Measurements from ENCODE around the gene MYO3B. TPM values are rescaled to one million over a fixed set of nuclear protein-coding genes. Genes with fewer than 3 reads are reported as not detected.

MYO3B gene
- total RNA-seq, 1 experiment from 2014 or later = 0.09 TPM

DNA sequence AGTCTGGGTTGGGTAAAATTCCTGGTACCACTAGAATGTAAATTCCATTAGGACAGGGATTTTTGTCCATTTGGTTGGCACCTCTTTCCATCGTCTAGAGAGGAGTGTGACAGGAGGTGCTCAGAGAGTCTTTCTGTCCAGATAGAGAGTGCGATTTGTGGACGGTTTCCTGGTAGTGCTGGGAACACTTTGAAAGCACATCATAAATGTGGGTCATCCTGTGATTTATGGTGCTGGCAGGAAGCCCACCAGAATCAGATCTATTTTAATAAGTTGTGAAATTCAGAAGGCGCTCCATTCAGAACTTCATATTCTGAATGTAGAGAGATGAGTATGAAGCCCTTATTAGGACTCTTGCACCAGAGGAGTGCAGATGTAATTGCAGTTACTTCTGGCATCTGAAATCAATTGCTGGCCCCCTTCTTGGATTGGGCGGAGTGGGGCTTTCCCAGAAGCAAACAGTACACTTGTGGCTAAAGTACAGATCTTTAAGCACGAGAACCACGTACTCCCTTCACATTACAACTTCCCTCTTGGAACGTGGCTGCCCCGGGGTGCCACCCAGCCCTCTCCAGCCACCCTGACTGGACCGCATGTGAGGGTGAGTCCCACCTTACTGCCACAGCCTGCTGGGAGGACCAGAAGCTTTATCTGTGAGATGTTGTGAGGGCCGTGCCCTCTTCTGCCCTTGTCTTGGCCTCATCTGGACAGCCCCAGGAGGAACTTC lies 243.2 kb downstream of the MYO3B start:
- ChIA-PET CTCF (interaction anchor here (0.6 to 1.3 kb wide), 2 partner anchors 12 to 116 kb away, joined by 4 to 5 read pairs; no protein-coding TSS in a partner anchor), POLR2A (no interaction called here)
- intact Hi-C loops (cut with micrococcal nuclease; ENCODE audit: unreplicated experiment) = no loop called here
- no peak for TF ChIP-seq CTCF (IDR thresholded peaks at IDR 0.05; ENCODE audit: insufficient read depth in 1 of 2, low read depth in 1 of 2, low read length in 1 of 2, severe bottlenecking in 1 of 2, unreplicated experiment in 1 of 2)
- Mint-ChIP-seq H3K27ac (ENCODE audit: unreplicated experiment) (no peak overlapping the region), H3K36me3 (ENCODE audit: insufficient read depth, unreplicated experiment) (no peaks in the 10 kb centered on the region), H3K27me3 (ENCODE audit: insufficient read depth, unreplicated experiment) (no peaks in the 10 kb centered on the region), H3K4me1 (ENCODE audit: low read depth, unreplicated experiment) (no peaks in the 10 kb centered on the region), H3K4me3 (ENCODE audit: unreplicated experiment) (no peak overlapping the region), H3K9me3 (ENCODE audit: unreplicated experiment) (no peaks in the 10 kb centered on the region)
- no peaks in the 10 kb centered on the region for H3K27me3 ChIP-seq (replicated peaks; ENCODE audit: control insufficient read depth, insufficient read depth, low read length)
- no TSS peak for BruUV-seq (replicated peaks)
- no peaks in the 10 kb centered on the region for H3K9me3 ChIP-seq
- 0 out of 2 replicates have a peak, but pooled peaks cover 6% of the 10 kb centered on the region for H3K4me1 ChIP-seq
- no peaks in the 10 kb centered on the region for H3K36me3 ChIP-seq (ENCODE audit: control insufficient read depth, insufficient read depth, low read length)
- no peak for DNase-seq
- H3K4me3 ChIP-seq (ENCODE audit: low read depth, low read length) = no peak overlapping the region

GRCh38 chr2:170423919-170424318 lies 246.0 kb downstream of the MYO3B start:
- Histone ChIP-seq H3K36me3 (ENCODE audit: control insufficient read depth, insufficient read depth, low read length) (no peaks in the 10 kb centered on the region), H3K27me3 (replicated peaks; ENCODE audit: control insufficient read depth, insufficient read depth, low read length) (no peaks in the 10 kb centered on the region), H3K9me3 (no peaks in the 10 kb centered on the region), H3K4me1 (0 out of 2 replicates have a peak, but pooled peaks cover 6% of the 10 kb centered on the region), H3K4me3 (ENCODE audit: low read depth, low read length) (no peak overlapping the region)
- H3K27me3 Mint-ChIP-seq (ENCODE audit: insufficient read depth, unreplicated experiment) = no peaks in the 10 kb centered on the region
- ChIA-PET POLR2A (no interaction called here), CTCF (no interaction called here)
- H3K4me3 Mint-ChIP-seq (ENCODE audit: unreplicated experiment) = no peak overlapping the region
- intact Hi-C loops (cut with micrococcal nuclease; ENCODE audit: unreplicated experiment) = no loop called here
- TF ChIP-seq CTCF (IDR thresholded peaks at IDR 0.05; ENCODE audit: insufficient read depth in 1 of 2, low read depth in 1 of 2, low read length in 1 of 2, severe bottlenecking in 1 of 2, unreplicated experiment in 1 of 2) = no peak
- no peaks in the 10 kb centered on the region for H3K4me1 Mint-ChIP-seq (ENCODE audit: low read depth, unreplicated experiment)
- no peak overlapping the region for H3K27ac Mint-ChIP-seq (ENCODE audit: unreplicated experiment)
- no peaks in the 10 kb centered on the region for H3K9me3 Mint-ChIP-seq (ENCODE audit: unreplicated experiment)
- BruUV-seq (replicated peaks) = no TSS peak
- no peak for DNase-seq
- no peaks in the 10 kb centered on the region for H3K36me3 Mint-ChIP-seq (ENCODE audit: insufficient read depth, unreplicated experiment)

DNA sequence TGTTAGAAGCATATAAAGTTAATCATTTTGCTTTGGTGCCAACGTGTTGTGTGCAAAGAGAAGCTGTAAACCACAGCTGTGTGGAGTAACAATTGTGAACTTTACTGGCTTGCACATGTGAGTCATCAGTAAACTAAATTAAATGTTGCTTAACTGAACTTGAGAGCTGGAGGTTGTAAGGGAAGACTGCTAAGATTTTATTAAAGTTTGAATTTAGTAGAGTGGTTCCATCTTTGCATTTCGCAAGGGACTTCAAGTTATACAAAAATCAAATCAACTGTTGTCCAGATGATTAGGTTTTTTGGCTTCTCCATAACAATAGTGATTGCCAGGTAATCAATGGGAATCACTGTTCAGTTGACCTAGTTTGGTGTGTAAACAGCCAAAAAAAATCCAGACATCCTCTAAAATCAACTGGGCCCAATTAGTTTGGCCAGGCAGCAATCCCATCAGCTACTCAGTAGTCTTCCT lies 247.4 kb downstream of the MYO3B start:
- no peak for TF ChIP-seq CTCF (IDR thresholded peaks at IDR 0.05; ENCODE audit: insufficient read depth in 1 of 2, low read depth in 1 of 2, low read length in 1 of 2, severe bottlenecking in 1 of 2, unreplicated experiment in 1 of 2)
- Mint-ChIP-seq H3K4me1 (ENCODE audit: low read depth, unreplicated experiment) (no peaks in the 10 kb centered on the region), H3K4me3 (ENCODE audit: unreplicated experiment) (no peak overlapping the region), H3K27ac (ENCODE audit: unreplicated experiment) (no peak overlapping the region), H3K27me3 (ENCODE audit: insufficient read depth, unreplicated experiment) (no peaks in the 10 kb centered on the region), H3K36me3 (ENCODE audit: insufficient read depth, unreplicated experiment) (no peaks in the 10 kb centered on the region), H3K9me3 (ENCODE audit: unreplicated experiment) (no peaks in the 10 kb centered on the region)
- no peaks in the 10 kb centered on the region for H3K9me3 ChIP-seq
- ChIA-PET CTCF (interaction anchor here (0.7 to 0.9 kb wide), 2 partner anchors 16 to 504 kb away, joined by 3 read pairs; partner anchors contain the start of gene GORASP2), POLR2A (no interaction called here)
- no peak overlapping the region for H3K4me3 ChIP-seq (ENCODE audit: low read depth, low read length)
- DNase-seq = no peak
- no TSS peak for BruUV-seq (replicated peaks)
- H3K4me1 ChIP-seq = 0 out of 2 replicates have a peak, but pooled peaks cover 6% of the 10 kb centered on the region
- H3K36me3 ChIP-seq (ENCODE audit: control insufficient read depth, insufficient read depth, low read length) = no peaks in the 10 kb centered on the region
- intact Hi-C loops (cut with micrococcal nuclease; ENCODE audit: unreplicated experiment) = no loop called here
- no peaks in the 10 kb centered on the region for H3K27me3 ChIP-seq (replicated peaks; ENCODE audit: control insufficient read depth, insufficient read depth, low read length)

Measured in Caco-2 (cell line).